Smooth muscle cell (in vitro differentiated cells): ENCODE results near the gene TFRC. TPM values are rescaled to one million over a fixed set of nuclear protein-coding genes. Genes with fewer than 3 reads are reported as not detected.
"Not testable (repeated sequence)": the region's sequence is repeated elsewhere in the genome, so short reads cannot be mapped to it uniquely, and the experiment has no call there.

ENCODE experiments used
- DNase-seq: peaks from one replicate; lab custom pipeline; 2025; ENCODE audit not compliant: unreplicated experiment; lab: John Stamatoyannopoulos, UW
- H2AFZ ChIP-seq: fragments of 200-600 bp; sonication (generic); 2 replicates; pipeline ENCODE4 v1.6.0; 2016; ENCODE audit warnings: antibody characterized with exemption, low read depth, mild to moderate bottlenecking
- H3F3A ChIP-seq: fragments of 200-600 bp; sonication (generic); 2 replicates; pipeline ENCODE4 v1.6.0; 2017; ENCODE audit warnings: antibody characterized with exemption, low read depth
- H3K27ac ChIP-seq: fragments of 200-600 bp; sonication (generic); 2 replicates; pipeline ENCODE4 v1.5.1; 2016; ENCODE audit warnings: low read depth, mild to moderate bottlenecking
- H3K27me3 ChIP-seq: fragments of 200-600 bp; sonication (generic); 2 replicates; pipeline ENCODE4 v1.6.1; 2016; ENCODE audit warnings: low read depth, mild to moderate bottlenecking
- H3K36me3 ChIP-seq: fragments of 200-600 bp; sonication (generic); 2 replicates; pipeline ENCODE4 v1.5.1; 2016; ENCODE audit warnings: low read depth
- H3K4me1 ChIP-seq: fragments of 200-600 bp; sonication (generic); 2 replicates; pipeline ENCODE4 v1.5.1; 2016; ENCODE audit warnings: low read depth
- H3K4me2 ChIP-seq: fragments of 200-600 bp; sonication (generic); 2 replicates; pipeline ENCODE4 v1.6.0; 2016; ENCODE audit warnings: mild to moderate bottlenecking
- H3K4me3 ChIP-seq: fragments of 200-600 bp; sonication (generic); 2 replicates; pipeline ENCODE4 v1.5.1; 2016; ENCODE audit warnings: mild to moderate bottlenecking
- H3K79me2 ChIP-seq: fragments of 200-600 bp; sonication (generic); 2 replicates; pipeline ENCODE4 v1.6.0; 2016; ENCODE audit warnings: low read depth, mild to moderate bottlenecking
- H3K9ac ChIP-seq: fragments of 200-600 bp; sonication (generic); 2 replicates; pipeline ENCODE4 v1.6.0; 2016; ENCODE audit warnings: low read depth
- H3K9me3 ChIP-seq: fragments of 200-600 bp; sonication (generic); replicated peaks from 2 replicates; pipeline ENCODE4 v1.5.1; 2016; ENCODE audit warnings: low read depth
- H4K20me1 ChIP-seq: fragments of 200-600 bp; sonication (generic); 2 replicates; pipeline ENCODE4 v1.6.0; 2016; ENCODE audit warnings: low read depth
- CTCF ChIP-seq: fragments of 200-600 bp; sonication (generic); IDR thresholded peaks from 2 replicates; pipeline ENCODE4 v1.5.1; 2017; ENCODE audit warnings: borderline replicate concordance, mild to moderate bottlenecking, antibody characterized with exemption; ENCODE audit not compliant: insufficient read depth, poor library complexity, severe bottlenecking
- WGBS: methylation state at CpG from one replicate; pipeline ENCODE4 v1.1.7; 2016; ENCODE audit warnings: low lambda C conversion rate; 5-methylcytosine and 5-hydroxymethylcytosine counted together
- polyA plus RNA-seq: library from polyadenylated mRNA; unstranded; fragments of >200 nt; fragmentation: Nextera tagmentation; extraction: Ambion mirVana; gene quantifications from 2 replicates; pipeline ENCODE4 v1.2.1, GENCODE V29; 2016
- small RNA-seq: library from RNA; depleted of rRNA; stranded (forward); fragments of <200 nt; gene quantifications from one replicate; pipeline ENCODE3, GENCODE V24; 2014
- total RNA-seq: library from RNA; depleted of rRNA; stranded (reverse); fragments of >200 nt; gene quantifications from 2 replicates; pipeline ENCODE4 v1.2.3, GENCODE V29; 2014

The TFRC gene
- total and polyA plus RNA-seq, 2 experiments from 2014 or later = 22.1 to 39.0 TPM

- Histone ChIP-seq H3K27ac (no peak overlapping the region), H3K36me3 (no peaks in the 10 kb centered on the region), H3K27me3 (no peaks in the 10 kb centered on the region), H4K20me1 (no peaks in the 10 kb centered on the region), H3K9ac (no peak overlapping the region), H3K4me2 (no peak overlapping the region), H3K79me2 (no peaks in the 10 kb centered on the region), H3K4me3 (no peak overlapping the region), H3K4me1 (no peaks in the 10 kb centered on the region), H2AFZ (no peak overlapping the region), H3K9me3 (no peaks in the 10 kb centered on the region), H3F3A (no peaks in the 10 kb centered on the region)
- DNase-seq = no peak
- TF ChIP-seq CTCF = no peak
- WGBS = 90% methylated on average over 12 of the region's 12 CpGs
Observed at GRCh38 chr3:196003611-196004010, 78.3 kb downstream of the TFRC start.

- H3K4me1 ChIP-seq, H4K20me1 ChIP-seq, H3K4me2 ChIP-seq, H3K27ac ChIP-seq, H3K79me2 ChIP-seq, H3K9me3 ChIP-seq, H3K27me3 ChIP-seq, DNase-seq, H3K36me3 ChIP-seq, H2AFZ ChIP-seq, H3F3A ChIP-seq, H3K9ac ChIP-seq, H3K4me3 ChIP-seq: not testable (repeated sequence)
- WGBS = 97% methylated on average over 6 of the region's 6 CpGs
Observed at GRCh38 chr3:196002721-196003120, 79.2 kb downstream of the TFRC start.

- H3K4me1 ChIP-seq, H3K27ac ChIP-seq, H3K9ac ChIP-seq, H3K79me2 ChIP-seq, H3K9me3 ChIP-seq, H4K20me1 ChIP-seq, H3K27me3 ChIP-seq, H3K4me2 ChIP-seq, H3K4me3 ChIP-seq, DNase-seq, H2AFZ ChIP-seq, H3F3A ChIP-seq, H3K36me3 ChIP-seq: not testable (repeated sequence)
- 86% methylated on average over 7 of the region's 7 CpGs for WGBS
Observed at GRCh38 chr3:196001240-196001639, 80.7 kb downstream of the TFRC start.

GRCh38 chr3:196000360-196000950, 81.4 kb downstream of the TFRC start:
- H3K79me2 ChIP-seq, H2AFZ ChIP-seq, H3K27me3 ChIP-seq, H3K36me3 ChIP-seq, H3K4me3 ChIP-seq, H3K27ac ChIP-seq, H4K20me1 ChIP-seq, H3F3A ChIP-seq, H3K9ac ChIP-seq, DNase-seq, H3K9me3 ChIP-seq, H3K4me2 ChIP-seq, H3K4me1 ChIP-seq: not testable (repeated sequence)
- WGBS = 94% methylated on average over 13 of the region's 15 CpGs

- Histone ChIP-seq H3K9me3 (no peaks in the 10 kb centered on the region), H3K27ac (no peak overlapping the region), H3K79me2 (no peaks in the 10 kb centered on the region), H2AFZ (no peak overlapping the region), H3K4me2 (no peak overlapping the region), H3K4me1 (no peaks in the 10 kb centered on the region), H3K4me3 (no peak overlapping the region), H3K36me3 (no peaks in the 10 kb centered on the region), H3K27me3 (peaks cover 3% of the 10 kb centered on the region), H3F3A (no peaks in the 10 kb centered on the region), H3K9ac (no peak overlapping the region), H4K20me1 (no peaks in the 10 kb centered on the region)
- WGBS = 94% methylated on average over 8 of the region's 8 CpGs
- no peak for TF ChIP-seq CTCF
- DNase-seq = no peak
Observed at GRCh38 chr3:195999896-196000295, 82.0 kb downstream of the TFRC start.

Small RNA genes lying within 50 kb of the gene (small RNA-seq; reads per million reads assigned to genes)
- not detected for gene RNU7-18P

Other genes starting within 250 kb of the TFRC start
- gene TNK2, start 173.5 kb downstream of the TFRC start, total RNA-seq = 4.3 and 10.6 TPM in 2 replicates
- gene TNK2, start 173.5 kb downstream of the TFRC start, polyA plus RNA-seq = 2.8 and 8.2 TPM in 2 replicates
- not detected in 2 replicates for gene ZDHHC19, start 129.3 kb upstream of the TFRC start, total RNA-seq
- 0.13 TPM in 1 of 2 replicates, not detected in the other for gene ZDHHC19, start 129.3 kb upstream of the TFRC start, polyA plus RNA-seq
- gene SLC51A, start 134.4 kb upstream of the TFRC start, total RNA-seq = not detected in 2 replicates
- gene SLC51A, start 134.4 kb upstream of the TFRC start, polyA plus RNA-seq = 1.8 and 6.5 TPM in 2 replicates
- 58.3 and 68.3 TPM in 2 replicates for gene PCYT1A, start 205.6 kb upstream of the TFRC start, total RNA-seq
- gene PCYT1A, start 205.6 kb upstream of the TFRC start, polyA plus RNA-seq = 19.7 and 23.1 TPM in 2 replicates
- 12.5 and 24.5 TPM in 2 replicates for gene DYNLT2B, start 236.2 kb upstream of the TFRC start, total RNA-seq
- gene DYNLT2B, start 236.2 kb upstream of the TFRC start, polyA plus RNA-seq = 22.8 and 34.2 TPM in 2 replicates